Fibroblast of lung (primary cell): ENCODE results near the gene SLK.

Experiments used
- CTCF ChIP-seq, 2 donors: IDR thresholded peaks in 1 of 2; conservative IDR thresholded peaks in 1 of 2; 1 replicate in 1 of 2; 2 replicates in 1 of 2; pipeline ENCODE4 v1.5.1; 2011 to 2012; ENCODE audit warnings: low read length in 2 of 2, control low read depth in 1 of 2, inconsistent platforms in 1 of 2, low read depth in 1 of 2, mild to moderate bottlenecking in 1 of 2
- EZH2 ChIP-seq: IDR thresholded peaks from 2 replicates; pipeline ENCODE4 v1.5.1; 2012; ENCODE audit warnings: low read length, control low read depth, mild to moderate bottlenecking; ENCODE audit errors: missing control alignments

GRCh38 chr10:103928784-103929183 is 38.2 kb upstream of the SLK start:
- no peak for TF ChIP-seq EZH2
- TF ChIP-seq CTCF (conservative IDR thresholded peaks at IDR 0.05 in 1 of 2, IDR thresholded peaks at IDR 0.05 in 1 of 2; ENCODE audit: low read depth in 1 of 2, low read length in 2 of 2): no peak
